Thymus (tissue), 11 donors: ENCODE data around the gene DNM3. TPM values are rescaled to one million over a fixed set of nuclear protein-coding genes. Genes with fewer than 3 reads are reported as not detected.
"Not testable (repeated sequence)": the region's sequence is repeated elsewhere in the genome, so short reads cannot be mapped to it uniquely, and the experiment has no call there.

Source experiments
- DNase-seq, 9 donors: peaks; one replicate each; pipeline ENCODE4 v3.0.0-alpha.2; 2013; ENCODE audit warnings: low spot score in 9 of 9, low read depth in 6 of 9, missing footprints in 1 of 9
- H3K27ac ChIP-seq, 2 donors: one replicate each; pipeline ENCODE4 v1.5.1; 2013; ENCODE audit warnings: control low read depth in 1 of 2, low read depth in 1 of 2, low read length in 1 of 2, mild to moderate bottlenecking in 1 of 2, moderate library complexity in 1 of 2
- H3K27me3 ChIP-seq, 2 donors: one replicate each; pipeline ENCODE4 v1.5.1; 2013; ENCODE audit warnings: low read length in 1 of 2; ENCODE audit not compliant: control insufficient read depth in 2 of 2, insufficient read depth in 1 of 2
- H3K36me3 ChIP-seq, 2 donors: one replicate each; pipeline ENCODE4 v1.5.1; 2013; ENCODE audit warnings: low read length in 1 of 2, mild to moderate bottlenecking in 1 of 2, moderate library complexity in 1 of 2; ENCODE audit not compliant: control insufficient read depth in 2 of 2, insufficient read depth in 2 of 2
- H3K4me1 ChIP-seq, 2 donors: one replicate each; pipeline ENCODE4 v1.5.1; 2013; ENCODE audit warnings: low read length in 2 of 2; ENCODE audit not compliant: control insufficient read depth in 2 of 2, insufficient read depth in 2 of 2
- H3K4me3 ChIP-seq, 2 donors: one replicate each; pipeline ENCODE4 v1.5.1; 2013; ENCODE audit warnings: low read length in 2 of 2, control low read depth in 1 of 2, mild to moderate bottlenecking in 1 of 2
- H3K9me3 ChIP-seq, 2 donors: one replicate each; pipeline ENCODE4 v1.5.1; 2013; ENCODE audit warnings: low read length in 1 of 2, mild to moderate bottlenecking in 1 of 2; ENCODE audit not compliant: control insufficient read depth in 2 of 2, insufficient read depth in 1 of 2
- WGBS: extraction: QIAGEN DNeasy Blood & Tissue Kit; methylation state at CpG from one replicate; pipeline ENCODE4 v1.1.7; 2013; 5-methylcytosine and 5-hydroxymethylcytosine counted together
- polyA plus RNA-seq: library from polyadenylated mRNA; stranded (reverse); fragments of 200-250 nt; gene quantifications from one replicate; pipeline ENCODE4 v1.2.3, GENCODE V29; 2013
- total RNA-seq: library from RNA; stranded (reverse); fragments of 120-200 nt; gene quantifications from one replicate; pipeline ENCODE4 v1.2.4, GENCODE V29; 2013
- donor health status: healthy.

The DNM3 gene
- total and polyA plus RNA-seq, 2 donors, result 1.9 to 2.2 TPM

- Histone ChIP-seq H3K9me3 (peaks cover 0 to 3% of the 10 kb centered on the region in 2 donors), H3K4me3 (no peak overlapping the region), H3K36me3 (no peaks in the 10 kb centered on the region), H3K4me1 (no peaks in the 10 kb centered on the region), H3K27ac (no peak overlapping the region), H3K27me3 (no peaks in the 10 kb centered on the region)
- 95% methylated on average over 5 of the region's 5 CpGs for WGBS
- DNase-seq, result no peak
These were observed 183.2 kb downstream of the DNM3 start for GRCh38 chr1:172024516-172024915.

GRCh38 chr1:172024944-172025738 lies 183.8 kb downstream of the DNM3 start:
- not testable (repeated sequence) for H3K36me3 ChIP-seq, H3K4me3 ChIP-seq, H3K9me3 ChIP-seq, H3K27me3 ChIP-seq, H3K4me1 ChIP-seq, DNase-seq, H3K27ac ChIP-seq
- WGBS, result 94% methylated on average over 13 of the region's 13 CpGs

- Histone ChIP-seq H3K27me3 (no peaks in the 10 kb centered on the region), H3K4me1 (no peaks in the 10 kb centered on the region), H3K36me3 (no peaks in the 10 kb centered on the region), H3K4me3 (no peak overlapping the region), H3K27ac (no peak overlapping the region), H3K9me3 (no peaks in the 10 kb centered on the region)
- 97% methylated on average over 5 of the region's 5 CpGs for WGBS
- no peak for DNase-seq
These were observed 199.2 kb downstream of the DNM3 start for GRCh38 chr1:172040466-172040865.

GRCh38 chr1:172041102-172041501 lies 199.8 kb downstream of the DNM3 start:
- H3K4me3 ChIP-seq, result no peak overlapping the region
- no peak overlapping the region for H3K27ac ChIP-seq
- no peaks in the 10 kb centered on the region for H3K36me3 ChIP-seq
- H3K4me1 ChIP-seq, result no peaks in the 10 kb centered on the region
- H3K27me3 ChIP-seq, result no peaks in the 10 kb centered on the region
- H3K9me3 ChIP-seq, result no peaks in the 10 kb centered on the region
- no peak for DNase-seq

- H3K4me3 ChIP-seq, result no peak overlapping the region
- H3K4me1 ChIP-seq, result no peaks in the 10 kb centered on the region
- H3K36me3 ChIP-seq, result no peaks in the 10 kb centered on the region
- WGBS, result 96% methylated on average over 2 of the region's 2 CpGs
- no peak for DNase-seq
- H3K27me3 ChIP-seq, result no peaks in the 10 kb centered on the region
- H3K9me3 ChIP-seq, result no peaks in the 10 kb centered on the region
- H3K27ac ChIP-seq, result no peak overlapping the region
These were observed 200.4 kb downstream of the DNM3 start for GRCh38 chr1:172041742-172042141.

- H3K4me1 ChIP-seq, result no peaks in the 10 kb centered on the region
- H3K27me3 ChIP-seq, result no peaks in the 10 kb centered on the region
- no peaks in the 10 kb centered on the region for H3K9me3 ChIP-seq
- no peak for DNase-seq
- no peaks in the 10 kb centered on the region for H3K36me3 ChIP-seq
- no peak overlapping the region for H3K4me3 ChIP-seq
- no peak overlapping the region for H3K27ac ChIP-seq
These were observed 202.6 kb downstream of the DNM3 start for GRCh38 chr1:172043900-172044299.

GRCh38 chr1:172051898-172052297 lies 210.6 kb downstream of the DNM3 start:
- Histone ChIP-seq H3K9me3 (no peaks in the 10 kb centered on the region), H3K4me3 (no peak overlapping the region), H3K27me3 (no peaks in the 10 kb centered on the region), H3K27ac (no peak overlapping the region), H3K4me1 (no peaks in the 10 kb centered on the region), H3K36me3 (no peaks in the 10 kb centered on the region)
- no peak for DNase-seq
- 94% methylated on average over 2 of the region's 2 CpGs for WGBS

GRCh38 chr1:172054172-172054571 lies 212.9 kb downstream of the DNM3 start:
- Histone ChIP-seq H3K36me3 (no peaks in the 10 kb centered on the region), H3K4me1 (no peaks in the 10 kb centered on the region), H3K4me3 (no peak overlapping the region), H3K27me3 (no peaks in the 10 kb centered on the region), H3K9me3 (no peaks in the 10 kb centered on the region), H3K27ac (no peak overlapping the region)
- DNase-seq, result no peak
- 95% methylated on average over 1 of the region's 1 CpG for WGBS

GRCh38 chr1:172055816-172056419 lies 214.6 kb downstream of the DNM3 start:
- not testable (repeated sequence) for H3K4me3 ChIP-seq, H3K36me3 ChIP-seq, H3K27ac ChIP-seq, H3K27me3 ChIP-seq, DNase-seq, H3K4me1 ChIP-seq, H3K9me3 ChIP-seq
- WGBS, result 97% methylated on average over 23 of the region's 23 CpGs
